ENCODE results near the gene EXOC6. TPM values are rescaled to one million over a fixed set of nuclear protein-coding genes. Genes with fewer than 3 reads are reported as not detected.

EXOC6 gene
- total and polyA plus RNA-seq, 2 of the 13 experiments (the other 11 are each of a cell fraction or from before 2014, with no cell fraction given), result 22.2 to 29.2 TPM

- peak; percentile 96 for ATAC-seq
- FAIRE-seq, result peak; percentile 84
- intact Hi-C loops (cut with micrococcal nuclease; ENCODE audit: unreplicated experiment) (loop anchor here (1.0 kb wide), 1 partner anchor 29 kb away; no protein-coding TSS in a partner anchor), in situ Hi-C loops (cut with HindIII; ENCODE audit: extremely low pct_ligation_motif_present, low pct_unique_long_range_greater_than_20kb) (no loop called here)
- Histone ChIP-seq H3K4me3 (replicated peaks in 1 of 3; ENCODE audit: insufficient read depth in 1 of 3, low read depth in 2 of 3, low read length in 3 of 3) (no peak overlapping the region), H3K4me1 (ENCODE audit: insufficient read depth, low read length) (no peaks in the 10 kb centered on the region), H3K9me3 (ENCODE audit: low read length) (no peaks in the 10 kb centered on the region), H4K20me1 (ENCODE audit: insufficient read depth, low read length) (no peaks in the 10 kb centered on the region), H3K9ac (ENCODE audit: insufficient read depth, low read depth, low read length) (no peak overlapping the region), H3K79me2 (ENCODE audit: insufficient read depth, low read length) (no peaks in the 10 kb centered on the region), H3K36me3 (replicated peaks in 1 of 2; ENCODE audit: control insufficient read depth in 1 of 2, insufficient read depth in 2 of 2, low read length in 2 of 2) (peaks cover 0 to 10% of the 10 kb centered on the region in 2 experiments; a peak in 2 of 5 replicates), H3K27ac (ENCODE audit: extremely low read length, insufficient read depth, low read length) (no peak overlapping the region), H2AFZ (ENCODE audit: low read length) (no peak overlapping the region), H3K4me2 (ENCODE audit: low read depth, low read length) (no peak overlapping the region), H3K27me3 (ENCODE audit: control insufficient read depth in 1 of 2, insufficient read depth in 2 of 2, low read length in 2 of 2) (no peaks in the 10 kb centered on the region)
- ChIA-PET POLR2A (no interaction called here), CTCF (ENCODE audit: low intra/inter-chr PET ratio, low total read pairs) (interaction anchor here (1.3 kb wide), 1 partner anchor 125 kb away, joined by 3 read pairs; no protein-coding TSS in a partner anchor)
- TF ChIP-seq CTCF (CRISPR knock-in tag; IDR thresholded peaks at IDR 0.05) (peak; percentile 69), TCF7 (IDR thresholded peaks at IDR 0.05; ENCODE audit: low read depth) (0 out of 2 replicates have a peak, but pooled peaks have one; percentile 24), ARID3A (IDR thresholded peaks at IDR 0.05; ENCODE audit: low read depth, low read length) (0 out of 2 replicates have a peak, but pooled peaks have one; percentile 51), SAFB2 (CRISPR knock-in tag; IDR thresholded peaks at IDR 0.05; ENCODE audit: borderline replicate concordance, low read depth) (no peak), KLF12 (CRISPR knock-in tag; IDR thresholded peaks at IDR 0.05; ENCODE audit: borderline replicate concordance) (no peak), STAG1 (CRISPR knock-in tag; IDR thresholded peaks at IDR 0.05) (peak; percentile 48), HNF4A (CRISPR knock-in tag; IDR thresholded peaks at IDR 0.05) (peak; percentile 25; the same call in 1 of the 2 replicates), CEBPG (CRISPR knock-in tag; IDR thresholded peaks at IDR 0.05) (0 out of 2 replicates have a peak, but pooled peaks have one; percentile 33), SMC3 (IDR thresholded peaks at IDR 0.05; ENCODE audit: low read length) (peak; percentile 37; the same call in 1 of the 2 replicates)
- 70% methylated on average over 4 of the region's 4 CpGs for WGBS (ENCODE audit: low lambda C conversion rate)
- peak; percentile 68 for DNase-seq (ENCODE audit: low spot score)
- no TSS peak for BruUV-seq (replicated peaks)
Measured at GRCh38 chr10:92914478-92915325, 66.4 kb downstream of the EXOC6 start.
